ENCODE data around the gene TTN.

- TF ChIP-seq POLR2A (IDR thresholded peaks at IDR 0.05; ENCODE audit: low read depth, low read length) (no peak), POLR2AphosphoS5 (IDR thresholded peaks at IDR 0.05; ENCODE audit: low read depth, low read length) (0 out of 2 replicates have a peak, but pooled peaks have one; percentile 41), TAF1 (IDR thresholded peaks at IDR 0.05; ENCODE audit: borderline replicate concordance, low read depth, low read length) (no peak)
Measured at GRCh38 chr2:178530625-178531142, 276.5 kb downstream of the TTN start.
